GM12878 (cell line): Measurements from ENCODE around the gene MACF1. TPM values are rescaled to one million over a fixed set of nuclear protein-coding genes. Genes with fewer than 3 reads are reported as not detected.

Source experiments
- ATAC-seq: fragments of 200-7000 bp; cut with Tn5 transposase; 3 replicates; pipeline ENCODE4 v1.9.1; 2020; ENCODE audit warnings: mild to moderate bottlenecking, moderate library complexity
- BruUV-seq: library from RNA; stranded (reverse); fragments of 400-500 nt; replicated peaks from 2 replicates; lab custom pipeline; 2021; lab: Mats Ljungman, UMichigan
- CTCF ChIA-PET: fragments of 300-600 bp; sonication (Branson Sonifier 250); formaldehyde crosslinking; extraction: SDS; loops from one replicate; lab custom pipeline; 2021; ENCODE audit warnings: inconsistent platforms; lab: Yijun Ruan, JAX
- POLR2A ChIA-PET: fragments of 350-600 bp; formaldehyde crosslinking; extraction: SDS; loops from one replicate; lab custom pipeline; 2021; ENCODE audit warnings: inconsistent platforms; lab: Charles Lee
- RAD21 ChIA-PET: fragments of 300-600 bp; sonication (Branson Sonifier 250); formaldehyde crosslinking; loops from one replicate; lab custom pipeline; 2023; ENCODE audit warnings: antibody characterized with exemption; ENCODE audit not compliant: unreplicated experiment; lab: Charles Lee
- SMC1A ChIA-PET: fragments of 300-600 bp; sonication (Branson Sonifier 250); formaldehyde crosslinking; loops from one replicate; lab custom pipeline; 2023; ENCODE audit not compliant: unreplicated experiment, uncharacterized antibody; lab: Charles Lee
- DNase-seq: peaks from one replicate; pipeline ENCODE4 v3.0.0-alpha.2; 2011; ENCODE audit warnings: low read depth, low spot score
- FAIRE-seq: peaks from 3 replicates; lab custom pipeline; 2011; peaks lifted over from hg19 to GRCh38; lab: Jason Lieb, UNC
- H2AFZ ChIP-seq: 2 replicates; pipeline ENCODE4 v1.6.0; 2011; ENCODE audit warnings: low read depth, low read length, control low read depth; ENCODE audit not compliant: control insufficient read depth
- H3K27ac ChIP-seq: 2 replicates; pipeline ENCODE4 v1.5.1; 2011; ENCODE audit warnings: control low read depth; ENCODE audit not compliant: control insufficient read depth, insufficient read depth
- H3K27me3 ChIP-seq, 2 experiments: replicated peaks in 1 of 2; 2 replicates each; pipeline versions ENCODE4 v1.6.0 to v1.6.1; 2011; ENCODE audit warnings: low read length in 1 of 2; ENCODE audit not compliant: control insufficient read depth in 2 of 2, insufficient read depth in 2 of 2
- H3K36me3 ChIP-seq, 2 experiments: 2 replicates each; pipeline ENCODE4 v1.5.1; 2011; ENCODE audit warnings: low read length in 1 of 2; ENCODE audit not compliant: control insufficient read depth in 2 of 2, insufficient read depth in 2 of 2
- H3K4me1 ChIP-seq: 2 replicates; pipeline ENCODE4 v1.6.1; 2011; ENCODE audit warnings: mild to moderate bottlenecking, low read length, moderate library complexity, mixed read lengths; ENCODE audit not compliant: control insufficient read depth, insufficient read depth
- H3K4me2 ChIP-seq: 2 replicates; pipeline ENCODE4 v1.6.0; 2011; ENCODE audit warnings: control low read depth; ENCODE audit not compliant: control insufficient read depth, insufficient read depth
- H3K4me3 ChIP-seq: fragments of 200-600 bp; sonication (generic); 2 replicates; pipeline ENCODE4 v1.5.1; 2016
- H3K79me2 ChIP-seq: 2 replicates; pipeline ENCODE4 v1.6.0; 2011; ENCODE audit warnings: low read length; ENCODE audit not compliant: control insufficient read depth, insufficient read depth
- H3K9ac ChIP-seq: 2 replicates; pipeline ENCODE4 v1.8.0; 2011; ENCODE audit warnings: low read length, control low read depth, mixed read lengths; ENCODE audit not compliant: control insufficient read depth, insufficient read depth
- H3K9me3 ChIP-seq: replicated peaks from 3 replicates; pipeline ENCODE4 v1.5.1; 2011; ENCODE audit warnings: mild to moderate bottlenecking, low read length; ENCODE audit not compliant: control insufficient read depth, insufficient read depth
- H4K20me1 ChIP-seq: 2 replicates; pipeline ENCODE4 v1.6.0; 2011; ENCODE audit not compliant: control insufficient read depth, insufficient read depth
- BCL11A ChIP-seq: IDR thresholded peaks from 2 replicates; pipeline ENCODE4 v1.6.1; 2011; ENCODE audit warnings: low read depth, low read length
- BMI1 ChIP-seq: fragments of 450-650 bp; IDR thresholded peaks from 2 replicates; pipeline ENCODE4 v1.6.1; 2016; ENCODE audit warnings: mild to moderate bottlenecking, moderate library complexity, borderline replicate concordance
- BRCA1 ChIP-seq: IDR thresholded peaks from 2 replicates; pipeline ENCODE4 v1.6.1; 2011; ENCODE audit warnings: low read depth, low read length, improper control_type of control experiment
- CHD4 ChIP-seq: fragments of 200-600 bp; sonication (generic); IDR thresholded peaks from 2 replicates; pipeline ENCODE4 v1.6.1; 2016; ENCODE audit warnings: mild to moderate bottlenecking
- CREB1 ChIP-seq: IDR thresholded peaks from 2 replicates; pipeline ENCODE4 v1.6.1; 2012; ENCODE audit warnings: low read depth, mild to moderate bottlenecking, inconsistent platforms
- DPF2 ChIP-seq: fragments of 450-650 bp; IDR thresholded peaks from 2 replicates; pipeline ENCODE4 v1.6.1; 2017; ENCODE audit warnings: mild to moderate bottlenecking
- KDM1A ChIP-seq: fragments of 200-600 bp; sonication (generic); IDR thresholded peaks from 2 replicates; pipeline ENCODE4 v1.6.1; 2016; ENCODE audit warnings: borderline replicate concordance
- NBN ChIP-seq: fragments of 450-650 bp; IDR thresholded peaks from 2 replicates; pipeline ENCODE4 v1.6.1; 2016
- POU2F2 ChIP-seq: IDR thresholded peaks from 3 replicates; pipeline ENCODE4 v1.6.1; 2011; ENCODE audit warnings: low read depth, mild to moderate bottlenecking, low read length, borderline replicate concordance
- TCF3 ChIP-seq: IDR thresholded peaks from 2 replicates; pipeline ENCODE4 v1.6.1; 2012; ENCODE audit warnings: low read depth, mild to moderate bottlenecking, low read length, borderline replicate concordance; ENCODE audit not compliant: insufficient read depth
- TCF7 ChIP-seq: IDR thresholded peaks from 2 replicates; pipeline ENCODE4 v1.6.1; 2014; ENCODE audit warnings: antibody characterized with exemption, borderline replicate concordance
- WGBS: methylation state at CpG from one replicate; pipeline ENCODE4 v1.1.6; 2016; ENCODE audit warnings: low lambda C conversion rate; ENCODE audit not compliant: insufficient replicate concordance, insufficient coverage; ENCODE audit errors: missing lambda C conversion rate; 5-methylcytosine and 5-hydroxymethylcytosine counted together
- in situ Hi-C: fragments of 300-500 bp; cut with MboI; formaldehyde crosslinking; loops from 9 replicates; pipeline ENCODE4 v1.14.3; 2018; ENCODE audit warnings: mixed read lengths
- intact Hi-C: fragments of 100-400 bp; cut with micrococcal nuclease; formaldehyde crosslinking; loops from one replicate; pipeline ENCODE4 v1.14.2; 2022; ENCODE audit not compliant: unreplicated experiment
- polyA plus RNA-seq, 11 experiments: library from polyadenylated mRNA; depleted of rRNA in 4 of 11; unstranded in 6 of 11; stranded (reverse) in 5 of 11; fragments of >200 nt; fragmentation: Nextera tagmentation in 4 of 11; fragmentation: Illumina TruSeq in 1 of 11; extraction: Ambion mirVana in 4 of 11; extraction: Trizol in 1 of 11; gene quantifications; 1 replicate in 1 of 11; 2 replicates in 10 of 11; pipeline versions ENCODE4 v1.2.1 to v1.2.3, GENCODE V29; 2011 to 2016; ENCODE audit warnings: inconsistent platforms in 2 of 11, missing spikeins in 2 of 11, low read depth in 1 of 11
- total RNA-seq, 4 experiments: library from RNA; depleted of rRNA in 3 of 4; stranded (reverse); fragments of >200 nt in 3 of 4; fragmentation: Illumina TruSeq in 1 of 4; extraction: Trizol in 1 of 4; gene quantifications; 2 replicates each; pipeline versions ENCODE4 v1.2.1 to v1.2.3, GENCODE V29; 2013 to 2021
- TF ChIP-seq, protein P1 (sequence below): fragments of 450-650 bp; formaldehyde crosslinking; IDR thresholded peaks from 2 replicates; pipeline ENCODE4 v1.4.0; 2022; ENCODE audit warnings: mild to moderate bottlenecking, moderate library complexity

Gene MACF1
- total and polyA plus RNA-seq, 10 of the 15 experiments (the other 5 are each of a cell fraction or from before 2014, with no cell fraction given): 15.5 to 201 (median 76.9) TPM

DNA sequence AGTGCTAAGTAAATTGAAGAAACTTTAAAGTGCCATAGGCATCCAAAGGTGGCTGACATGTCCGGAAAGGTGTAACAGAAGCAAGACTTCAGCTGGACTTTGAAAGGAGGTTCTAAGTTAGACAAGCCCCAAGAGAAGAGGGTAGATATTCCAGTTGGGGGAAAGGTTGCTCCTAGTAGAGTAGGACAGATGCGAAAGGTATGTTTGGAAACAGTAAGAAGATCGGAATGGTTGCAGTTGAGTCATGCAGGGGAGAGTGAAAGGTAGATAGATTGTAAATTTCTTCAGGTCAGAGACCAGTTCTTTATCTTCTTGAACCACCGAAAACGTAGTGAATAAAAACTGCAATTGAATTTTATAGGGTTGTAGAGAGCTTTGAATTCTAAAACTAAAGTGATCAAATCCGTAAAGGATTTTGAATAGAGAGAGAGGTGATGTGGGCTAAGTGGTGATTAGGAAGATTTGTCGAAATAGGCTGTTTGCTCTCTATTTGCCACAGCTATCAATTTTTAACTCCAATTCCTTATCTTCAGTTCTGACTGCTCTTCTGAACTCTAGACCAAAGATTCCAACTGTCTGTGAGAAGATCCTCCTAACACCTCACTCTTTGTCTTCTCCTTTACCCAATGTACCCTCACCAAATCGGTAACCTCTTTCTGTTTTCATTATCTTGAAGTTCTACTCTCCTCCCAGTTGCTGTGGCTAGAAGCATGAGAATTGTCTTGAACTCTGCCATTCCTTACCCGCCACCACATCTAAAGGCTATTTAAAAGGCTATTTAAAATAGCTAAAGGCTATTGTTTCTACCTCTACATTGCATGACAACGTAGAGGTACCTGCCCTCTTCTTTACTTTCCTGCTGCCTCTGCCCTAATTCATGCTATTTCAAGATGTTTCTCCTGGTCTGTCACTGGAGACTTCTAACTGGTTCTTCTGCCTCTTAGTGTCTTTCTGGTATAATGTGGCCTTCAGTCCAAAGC lies 16.7 kb downstream of the MACF1 start:
- no peak for TF ChIP-seq BRCA1
- BruUV-seq: no TSS peak
- ChIA-PET RAD21 (interaction anchor here (0.6 to 12.8 kb wide), 3 partner anchors 9 to 38 kb away, joined by 3 to 206 read pairs (median 59); no protein-coding TSS in a partner anchor), SMC1A (interaction anchor here (0.6 to 13.6 kb wide), 10 partner anchors 7 to 359 kb away, joined by 3 to 253 read pairs (median 3); no protein-coding TSS in a partner anchor), CTCF (interaction anchor here (1.0 to 9.0 kb wide), 9 partner anchors 16 to 123 kb away, joined by 3 to 190 read pairs (median 4); partner anchors contain the start of gene MACF1), POLR2A (interaction anchor here (0.6 kb wide), 1 partner anchor 35 kb away, joined by 5 read pairs; no protein-coding TSS in a partner anchor)
- Histone ChIP-seq H3K27me3 (no peaks in the 10 kb centered on the region), H3K36me3 (0 out of 4 replicates have a peak, but pooled peaks cover 0 to 2% of the 10 kb centered on the region in 2 experiments), H3K9ac (no peak overlapping the region), H3K4me2 (no peak overlapping the region), H3K27ac (no peak overlapping the region; the same call in 1 of the 2 replicates), H3K4me3 (no peak overlapping the region), H3K4me1 (peaks cover 2% of the 10 kb centered on the region; the same call in 1 of the 2 replicates), H2AFZ (no peak overlapping the region), H3K79me2 (peaks cover 82% of the 10 kb centered on the region), H3K9me3 (no peaks in the 10 kb centered on the region), H4K20me1 (no peaks in the 10 kb centered on the region; the same call in 1 of the 2 replicates)
- WGBS: 98% methylated on average over 10 of the region's 10 CpGs
- ATAC-seq (no peak), FAIRE-seq (no peak), DNase-seq (no peak)
- in situ Hi-C loops: no loop called here
- intact Hi-C loops: no loop called here

DNA sequence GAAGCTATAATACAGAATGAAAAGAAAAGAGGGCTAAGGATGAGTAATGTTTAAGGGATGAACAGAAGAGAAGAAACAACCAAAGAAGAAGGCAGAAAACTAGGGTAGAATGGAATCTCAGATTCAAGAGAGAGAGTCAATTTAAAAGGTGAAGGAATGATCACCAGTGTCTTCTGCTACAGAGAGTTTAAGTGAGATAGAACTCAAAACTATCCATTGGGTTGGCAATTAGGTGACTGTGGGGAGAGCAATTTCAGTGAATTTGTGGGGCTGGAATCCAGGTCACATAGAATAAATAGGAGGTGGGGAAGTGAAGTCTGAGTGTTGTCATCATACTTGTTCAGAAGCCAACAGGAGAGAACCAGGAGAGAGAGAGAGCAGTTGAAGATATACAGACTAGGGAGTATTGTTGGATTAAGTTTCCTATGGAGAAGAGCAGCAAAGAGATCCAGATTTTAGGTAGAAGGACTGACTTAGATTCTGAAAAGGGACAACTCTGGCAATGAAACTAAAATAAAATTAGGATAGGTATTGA lies 19.9 kb downstream of the MACF1 start:
- Histone ChIP-seq H3K27ac (no peak overlapping the region), H3K4me1 (no peaks in the 10 kb centered on the region), H3K36me3 (no peaks in the 10 kb centered on the region), H4K20me1 (no peaks in the 10 kb centered on the region; the same call in 1 of the 2 replicates), H3K4me3 (no peak overlapping the region), H3K79me2 (peaks cover 68% of the 10 kb centered on the region), H3K4me2 (no peak overlapping the region), H3K9ac (no peak overlapping the region), H3K9me3 (no peaks in the 10 kb centered on the region), H3K27me3 (no peaks in the 10 kb centered on the region), H2AFZ (no peak overlapping the region)
- SMC1A ChIA-PET: interaction anchor here (1.2 to 13.6 kb wide), 5 partner anchors 14 to 126 kb away, joined by 3 to 253 read pairs (median 7); partner anchors contain the start of gene MACF1
- no peak for FAIRE-seq
- CTCF ChIA-PET: interaction anchor here (0.7 to 2.6 kb wide), 5 partner anchors 9 to 382 kb away, joined by 3 to 16 read pairs (median 9); no protein-coding TSS in a partner anchor
- RAD21 ChIA-PET: interaction anchor here (0.8 to 12.8 kb wide), 2 partner anchors 9 to 33 kb away, joined by 4 to 206 read pairs; no protein-coding TSS in a partner anchor
- DNase-seq: no peak
- in situ Hi-C loops (no loop called here), intact Hi-C loops (no loop called here)
- POLR2A ChIA-PET: interaction anchor here (0.6 to 1.4 kb wide), 3 partner anchors 10 to 34 kb away, joined by 3 to 4 read pairs (median 3); no protein-coding TSS in a partner anchor
- TSS peak; percentile 17 for BruUV-seq
- ATAC-seq: no peak
- no peak for TF ChIP-seq TCF7
- no peak for TF ChIP-seq CHD4
- no peak for TF ChIP-seq CREB1
- TF ChIP-seq BCL11A: no peak
- no peak for TF ChIP-seq TCF3
- no peak for TF ChIP-seq DPF2
- no peak for TF ChIP-seq NBN
- no peak for TF ChIP-seq BMI1
- TF ChIP-seq POU2F2: no peak
- TF ChIP-seq, protein P1, sequence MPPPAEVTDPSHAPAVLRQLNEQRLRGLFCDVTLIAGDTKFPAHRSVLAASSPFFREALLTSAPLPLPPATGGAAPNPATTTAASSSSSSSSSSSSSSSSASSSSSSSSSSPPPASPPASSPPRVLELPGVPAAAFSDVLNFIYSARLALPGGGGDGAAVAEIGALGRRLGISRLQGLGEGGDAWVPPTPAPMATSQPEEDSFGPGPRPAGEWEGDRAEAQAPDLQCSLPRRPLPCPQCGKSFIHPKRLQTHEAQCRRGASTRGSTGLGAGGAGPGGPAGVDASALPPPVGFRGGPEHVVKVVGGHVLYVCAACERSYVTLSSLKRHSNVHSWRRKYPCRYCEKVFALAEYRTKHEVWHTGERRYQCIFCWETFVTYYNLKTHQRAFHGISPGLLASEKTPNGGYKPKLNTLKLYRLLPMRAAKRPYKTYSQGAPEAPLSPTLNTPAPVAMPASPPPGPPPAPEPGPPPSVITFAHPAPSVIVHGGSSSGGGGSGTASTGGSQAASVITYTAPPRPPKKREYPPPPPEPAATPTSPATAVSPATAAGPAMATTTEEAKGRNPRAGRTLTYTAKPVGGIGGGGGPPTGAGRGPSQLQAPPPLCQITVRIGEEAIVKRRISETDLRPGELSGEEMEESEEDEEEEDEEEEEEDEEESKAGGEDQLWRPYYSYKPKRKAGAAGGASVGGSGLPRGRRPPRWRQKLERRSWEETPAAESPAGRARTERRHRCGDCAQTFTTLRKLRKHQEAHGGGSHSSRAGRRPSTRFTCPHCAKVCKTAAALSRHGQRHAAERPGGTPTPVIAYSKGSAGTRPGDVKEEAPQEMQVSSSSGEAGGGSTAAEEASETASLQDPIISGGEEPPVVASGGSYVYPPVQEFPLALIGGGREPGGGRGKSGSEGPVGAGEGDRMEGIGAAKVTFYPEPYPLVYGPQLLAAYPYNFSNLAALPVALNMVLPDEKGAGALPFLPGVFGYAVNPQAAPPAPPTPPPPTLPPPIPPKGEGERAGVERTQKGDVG: no peak
- no peak for TF ChIP-seq KDM1A
